ENCODE results near the gene YEATS4.

- no peak for TF ChIP-seq FOSB (CRISPR knock-in tag; IDR thresholded peaks at IDR 0.05)
- no peak for TF ChIP-seq POLR2A (IDR thresholded peaks at IDR 0.05; ENCODE audit: low read length)
- TF ChIP-seq HOXA7 (CRISPR knock-in tag; IDR thresholded peaks at IDR 0.05), result no peak
Measured at GRCh38 chr12:69433653-69434052, 74.1 kb downstream of the YEATS4 start.

All from A549 (cell line).